NCI-H187 (cell line): ENCODE measurements around the gene USP24.
A peak's percentile ranks its signal among the peaks of the same experiment; 100 is the strongest.
"Not testable (repeated sequence)": the region's sequence is repeated elsewhere in the genome, so short reads cannot be mapped to it uniquely, and the experiment has no call there.

Experiments used
- DNase-seq, 2 experiments: peaks; one replicate each; lab custom pipeline; 2025; lab: John Stamatoyannopoulos, UW

The USP24 gene

GRCh38 chr1:55118651-55119329 is 96.4 kb downstream of the USP24 start:
- DNase-seq = no peak

GRCh38 chr1:55117941-55118340 is 97.2 kb downstream of the USP24 start:
- no peak for DNase-seq

GRCh38 chr1:55109005-55109404 is 106.2 kb downstream of the USP24 start:
- DNase-seq = not testable (repeated sequence)

GRCh38 chr1:55107101-55107500 is 108.1 kb downstream of the USP24 start:
- DNase-seq = no peak

- no peak for DNase-seq
These were observed 111.3 kb downstream of the USP24 start for GRCh38 chr1:55103891-55104290.

- DNase-seq = no peak
These were observed 120.1 kb downstream of the USP24 start for GRCh38 chr1:55095095-55095494.

GRCh38 chr1:55092475-55092874 is 122.7 kb downstream of the USP24 start:
- DNase-seq = no peak

- no peak for DNase-seq
These were observed 125.5 kb downstream of the USP24 start for GRCh38 chr1:55089683-55090082.

- no peak for DNase-seq
These were observed 126.8 kb downstream of the USP24 start for GRCh38 chr1:55088413-55088812.

- DNase-seq = no peak
These were observed 127.7 kb downstream of the USP24 start for GRCh38 chr1:55087439-55087838.

- no peak for DNase-seq
These were observed 130.9 kb downstream of the USP24 start for GRCh38 chr1:55084257-55084656.

- DNase-seq = no peak
These were observed 133.3 kb downstream of the USP24 start for GRCh38 chr1:55081905-55082296.

- DNase-seq = no peak
These were observed 133.8 kb downstream of the USP24 start for GRCh38 chr1:55081188-55081904.

GRCh38 chr1:55079651-55080050 is 135.5 kb downstream of the USP24 start:
- DNase-seq = no peak

- no peak for DNase-seq
These were observed 136.7 kb downstream of the USP24 start for GRCh38 chr1:55078470-55078869.

GRCh38 chr1:55076356-55076755 is 138.8 kb downstream of the USP24 start:
- DNase-seq = no peak

GRCh38 chr1:55074455-55074854 is 140.7 kb downstream of the USP24 start:
- no peak for DNase-seq

- peak; percentile 53 to 75 for DNase-seq
These were observed 141.8 kb downstream of the USP24 start for GRCh38 chr1:55073187-55073916.

- no peak for DNase-seq
These were observed 143.7 kb downstream of the USP24 start for GRCh38 chr1:55071477-55071876.

GRCh38 chr1:55070293-55071164 is 144.6 kb downstream of the USP24 start:
- DNase-seq = no peak

- DNase-seq = no peak
These were observed 145.9 kb downstream of the USP24 start for GRCh38 chr1:55069280-55069679.

GRCh38 chr1:55068638-55069037 is 146.5 kb downstream of the USP24 start:
- no peak for DNase-seq
